HUES6 (cell line): ENCODE data around the gene COQ2.
"Not testable (repeated sequence)": the region's sequence is repeated elsewhere in the genome, so short reads cannot be mapped to it uniquely, and the experiment has no call there.

Experiments
- H3K27ac ChIP-seq: 2 replicates; pipeline ENCODE4 v1.7.0; 2013; ENCODE audit warnings: low read depth, mild to moderate bottlenecking, low read length, inconsistent platforms
- H3K27me3 ChIP-seq: 2 replicates; pipeline ENCODE4 v1.6.1; 2013; ENCODE audit warnings: low read length; ENCODE audit not compliant: control insufficient read depth, insufficient read depth
- H3K36me3 ChIP-seq: 2 replicates; pipeline ENCODE4 v1.6.1; 2013; ENCODE audit warnings: low read length; ENCODE audit not compliant: control insufficient read depth, insufficient read depth
- H3K4me1 ChIP-seq: 2 replicates; pipeline ENCODE4 v1.6.1; 2013; ENCODE audit warnings: low read length; ENCODE audit not compliant: control insufficient read depth, insufficient read depth
- H3K4me3 ChIP-seq: 2 replicates; pipeline ENCODE4 v1.5.1; 2013; ENCODE audit warnings: low read depth, low read length
- H3K9ac ChIP-seq: one replicate; pipeline ENCODE4 v1.6.1; 2013; ENCODE audit warnings: mild to moderate bottlenecking, low read length
- H3K9me3 ChIP-seq: 2 replicates; pipeline ENCODE4 v1.6.1; 2013; ENCODE audit warnings: low read depth, low read length; ENCODE audit not compliant: control insufficient read depth, insufficient read depth

COQ2 gene

DNA sequence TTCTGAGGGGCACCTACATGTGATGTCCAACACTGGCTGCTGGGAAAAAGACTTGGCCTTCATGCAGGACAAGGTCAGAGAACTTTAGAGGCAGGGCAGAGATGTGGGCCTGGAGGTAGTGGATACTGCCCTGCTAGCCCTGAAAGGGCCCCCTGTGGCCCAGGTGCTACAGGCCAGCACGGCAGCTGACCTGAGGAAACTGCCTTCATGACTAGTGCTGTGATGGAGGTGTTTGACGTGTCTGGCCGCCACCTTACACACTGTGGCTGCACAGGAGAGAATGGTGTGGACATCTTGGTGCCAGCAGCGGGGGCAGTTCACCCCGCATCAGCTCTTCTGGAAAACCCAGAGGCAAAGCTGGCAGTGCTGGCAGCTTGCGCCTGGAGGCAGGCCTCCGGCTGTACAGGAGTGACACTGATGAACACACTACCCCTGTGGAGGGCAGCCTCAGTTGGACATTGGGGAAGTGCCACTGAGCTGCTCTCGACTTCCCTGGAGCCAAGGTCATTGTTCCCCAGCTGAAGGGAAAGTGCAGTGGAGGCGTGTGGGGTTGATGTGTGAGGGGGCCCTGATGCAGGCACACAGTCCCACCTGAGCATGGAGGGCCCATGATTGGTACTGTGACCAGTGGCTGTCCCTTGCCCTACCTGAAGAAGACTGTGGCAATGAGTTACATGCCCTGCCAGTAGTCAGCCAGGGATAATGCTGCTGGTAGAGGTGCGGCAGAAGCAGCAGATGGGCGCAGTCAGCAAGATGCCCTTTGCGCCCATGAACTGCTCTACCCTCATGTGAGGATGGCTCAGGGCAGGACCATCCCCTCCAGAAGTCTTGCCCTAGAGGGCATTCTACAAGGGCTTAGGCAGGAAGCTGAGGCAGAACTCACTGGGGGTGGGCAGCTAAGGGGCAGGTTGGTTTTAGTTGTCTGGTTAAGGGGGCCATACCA lies 36.9 kb downstream of the COQ2 start:
- no peak overlapping the region for H3K27ac ChIP-seq
- no peak overlapping the region for H3K9ac ChIP-seq
- H3K36me3 ChIP-seq: no peaks in the 10 kb centered on the region
- H3K4me3 ChIP-seq: no peak overlapping the region
- peaks cover 13% of the 10 kb centered on the region for H3K4me1 ChIP-seq
- H3K9me3 ChIP-seq: no peaks in the 10 kb centered on the region
- no peaks in the 10 kb centered on the region for H3K27me3 ChIP-seq

GRCh38 chr4:83241132-83241531 lies 43.5 kb downstream of the COQ2 start:
- Histone ChIP-seq H3K27ac (no peak overlapping the region), H3K36me3 (no peaks in the 10 kb centered on the region), H3K9me3 (no peaks in the 10 kb centered on the region), H3K9ac (no peak overlapping the region), H3K4me3 (no peak overlapping the region), H3K27me3 (no peaks in the 10 kb centered on the region), H3K4me1 (no peaks in the 10 kb centered on the region; the same call in 1 of the 2 replicates)

DNA sequence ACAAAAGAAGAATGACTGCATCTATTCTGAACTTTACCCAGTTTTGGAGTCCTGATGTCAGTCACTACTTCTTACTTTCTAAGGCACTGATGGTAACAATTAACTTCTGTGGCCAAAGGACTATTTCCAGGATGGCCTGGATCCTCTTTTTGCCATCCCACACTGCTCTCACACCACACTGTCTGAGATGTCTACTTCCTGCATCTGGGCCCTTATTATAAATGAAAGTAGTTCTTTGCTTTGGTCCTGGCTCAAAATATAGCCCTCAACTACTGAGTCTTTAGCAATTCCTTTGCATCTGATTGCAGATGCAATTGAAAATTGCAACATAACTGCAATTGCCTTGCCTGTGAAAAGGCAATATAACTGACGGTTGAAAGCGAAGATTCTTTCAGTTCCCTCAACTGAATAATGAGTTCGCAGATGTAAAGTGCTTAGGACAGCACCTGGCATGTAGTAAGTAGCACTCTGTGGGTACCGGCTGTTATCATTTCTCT lies 44.2 kb downstream of the COQ2 start:
- Histone ChIP-seq H3K9me3 (no peaks in the 10 kb centered on the region), H3K9ac (no peak overlapping the region), H3K27ac (no peak overlapping the region), H3K27me3 (no peaks in the 10 kb centered on the region), H3K4me1 (no peaks in the 10 kb centered on the region; the same call in 1 of the 2 replicates), H3K4me3 (no peak overlapping the region), H3K36me3 (no peaks in the 10 kb centered on the region)

DNA sequence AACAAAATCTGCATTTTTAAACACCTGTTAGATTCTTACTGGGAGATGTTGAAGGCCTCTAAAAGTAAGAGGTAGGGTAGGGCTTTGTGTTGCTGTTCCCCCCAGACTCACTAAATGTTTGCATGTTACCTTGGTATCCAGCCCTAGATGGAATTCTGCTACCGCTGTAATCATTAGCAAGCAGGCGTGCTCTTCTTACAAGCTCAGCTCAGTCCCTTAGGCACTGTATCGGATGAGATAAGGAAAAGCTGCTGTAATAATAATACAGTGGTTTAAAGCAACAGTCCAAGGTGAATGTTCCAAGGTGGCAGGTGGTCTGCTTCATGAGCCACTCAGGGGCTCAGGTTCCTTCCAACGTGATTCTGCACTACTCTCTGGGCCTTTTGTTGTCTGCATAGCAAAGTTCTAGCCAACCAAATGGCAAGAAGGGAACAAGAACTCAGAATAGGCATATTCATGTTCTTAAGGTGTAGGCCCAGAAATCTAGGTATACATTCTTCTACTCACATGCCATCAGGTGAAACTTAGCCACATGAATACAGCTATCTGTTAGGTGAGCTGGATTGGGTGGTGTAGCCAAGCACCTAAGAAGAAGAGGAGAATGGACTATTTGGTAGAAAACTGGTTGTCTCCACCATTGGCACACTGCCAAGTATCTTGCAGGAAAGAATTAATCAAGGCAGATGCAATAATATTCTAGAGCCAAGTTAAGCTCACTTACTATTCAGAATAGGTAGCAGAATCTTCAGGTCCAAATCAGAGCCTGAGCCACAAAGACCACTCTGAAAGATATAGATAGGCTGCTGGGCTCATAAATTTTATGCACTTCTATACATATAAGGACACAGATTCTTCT lies 46.0 kb downstream of the COQ2 start:
- Histone ChIP-seq H3K36me3 (no peaks in the 10 kb centered on the region), H3K4me3 (no peak overlapping the region), H3K9ac (no peak overlapping the region), H3K27me3 (no peaks in the 10 kb centered on the region), H3K4me1 (peaks cover 5% of the 10 kb centered on the region; the same call in 1 of the 2 replicates), H3K27ac (no peak overlapping the region), H3K9me3 (no peaks in the 10 kb centered on the region)

DNA sequence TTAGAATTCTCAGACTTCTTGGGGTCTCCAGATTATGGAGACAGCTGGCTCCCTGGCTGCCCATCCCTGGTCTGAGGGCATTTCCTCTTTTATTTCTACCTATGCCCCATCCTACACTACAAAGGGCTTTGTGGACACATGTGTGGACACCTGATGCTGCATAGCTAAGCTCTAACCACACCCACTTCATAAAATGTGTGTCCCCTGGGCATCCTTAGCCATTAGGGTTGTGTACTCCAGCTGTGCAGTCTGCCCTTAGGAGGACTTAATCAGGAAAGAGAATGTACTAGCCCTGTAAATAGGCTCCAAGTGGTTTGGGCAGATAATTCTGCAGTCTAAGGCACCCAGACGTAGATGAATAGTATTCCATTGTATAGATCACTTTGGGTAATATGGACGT lies 47.0 kb downstream of the COQ2 start:
- H3K4me1 ChIP-seq: peaks cover 5% of the 10 kb centered on the region; the same call in 1 of the 2 replicates
- no peak overlapping the region for H3K4me3 ChIP-seq
- H3K36me3 ChIP-seq: no peaks in the 10 kb centered on the region
- H3K27ac ChIP-seq: no peak overlapping the region
- H3K9me3 ChIP-seq: no peaks in the 10 kb centered on the region
- H3K9ac ChIP-seq: no peak overlapping the region
- H3K27me3 ChIP-seq: no peaks in the 10 kb centered on the region

DNA sequence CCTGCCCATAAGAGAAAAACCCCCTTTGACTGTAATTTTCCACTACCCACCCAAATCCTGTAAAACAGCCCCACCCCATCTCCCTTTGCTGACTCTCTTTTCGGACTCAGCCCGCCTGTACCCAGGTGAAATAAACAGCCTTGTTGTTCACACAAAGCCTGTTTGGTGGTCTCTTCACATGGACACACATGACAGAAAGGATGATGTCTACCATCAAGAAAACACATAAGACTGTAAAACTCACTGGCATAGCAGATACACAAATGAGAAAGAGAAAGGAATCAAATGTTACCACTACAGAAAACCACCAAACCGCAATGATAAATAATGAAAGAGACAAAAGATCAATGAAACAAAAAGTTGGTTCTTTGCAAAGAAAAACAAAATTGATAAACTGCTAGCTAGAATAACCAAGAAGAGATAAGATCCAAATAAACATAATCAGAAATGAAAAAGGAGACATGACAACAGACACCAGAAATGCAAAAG lies 48.9 kb downstream of the COQ2 start:
- H3K27ac ChIP-seq, H3K27me3 ChIP-seq, H3K4me3 ChIP-seq, H3K9ac ChIP-seq, H3K36me3 ChIP-seq, H3K9me3 ChIP-seq, H3K4me1 ChIP-seq: not testable (repeated sequence)

DNA sequence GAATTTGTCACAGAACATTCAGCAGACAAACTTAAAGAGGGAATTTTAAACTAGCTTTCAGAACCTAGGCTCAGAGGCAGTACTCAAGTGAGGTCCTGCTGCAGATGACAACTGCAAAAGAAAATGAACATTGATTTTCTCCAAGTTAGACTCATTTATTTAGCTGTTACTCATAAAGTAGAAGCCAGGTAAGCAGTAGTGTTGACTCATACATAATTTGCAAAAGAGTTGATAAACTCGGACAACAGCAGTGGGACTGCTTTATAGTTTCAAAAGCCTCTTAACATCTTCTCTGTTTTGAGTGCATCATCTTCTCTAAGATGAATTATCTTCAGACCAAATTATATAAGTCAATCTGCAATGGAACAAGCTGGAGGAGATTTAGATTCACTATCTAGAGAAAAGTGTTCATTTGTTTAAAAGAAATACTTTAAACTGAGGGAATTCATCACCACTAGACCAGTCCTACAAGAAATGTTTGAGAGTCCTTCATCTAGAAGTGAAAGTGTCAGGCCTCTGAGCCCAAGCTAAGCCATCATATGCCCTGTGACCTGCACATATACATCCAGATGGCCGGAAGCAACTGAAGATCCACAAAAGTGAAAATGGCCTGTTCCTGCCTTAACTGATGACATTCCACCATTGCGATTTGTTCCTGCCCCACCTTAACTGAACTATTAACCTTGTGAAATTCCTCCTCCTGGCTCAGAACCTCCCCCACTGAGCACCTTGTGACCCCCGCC lies 49.5 kb downstream of the COQ2 start:
- no peaks in the 10 kb centered on the region for H3K36me3 ChIP-seq
- H3K27me3 ChIP-seq: no peaks in the 10 kb centered on the region
- H3K9ac ChIP-seq: peak overlapping the region; percentile 25
- H3K4me3 ChIP-seq: no peak overlapping the region
- no peak overlapping the region; the same call in 1 of the 2 replicates for H3K27ac ChIP-seq
- peaks cover 5% of the 10 kb centered on the region; the same call in 1 of the 2 replicates for H3K4me1 ChIP-seq
- no peaks in the 10 kb centered on the region for H3K9me3 ChIP-seq

- not testable (repeated sequence) for H3K4me3 ChIP-seq, H3K9ac ChIP-seq, H3K4me1 ChIP-seq, H3K9me3 ChIP-seq, H3K36me3 ChIP-seq, H3K27me3 ChIP-seq, H3K27ac ChIP-seq
Observed at GRCh38 chr4:83234387-83234786, 50.2 kb downstream of the COQ2 start.

DNA sequence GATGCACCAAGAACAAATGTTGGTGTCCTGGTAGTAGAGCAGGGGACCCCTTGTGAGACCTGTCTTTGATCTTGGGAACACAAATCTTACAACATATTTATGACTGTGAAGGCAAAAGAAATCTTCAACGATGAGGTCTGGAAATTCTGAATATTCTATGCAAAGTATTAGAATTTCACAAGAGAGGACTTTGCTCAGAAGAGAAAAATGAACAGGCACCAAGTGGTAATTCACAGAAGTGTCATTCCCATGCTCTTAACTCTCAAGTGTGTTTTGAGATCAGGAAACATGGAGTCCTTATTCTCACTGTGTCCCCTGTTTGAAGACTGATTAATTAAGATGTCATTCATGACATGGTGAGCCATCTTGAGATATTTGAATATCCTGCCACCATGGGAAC lies 52.5 kb downstream of the COQ2 start:
- H3K9me3 ChIP-seq: no peaks in the 10 kb centered on the region
- H3K4me1 ChIP-seq: peaks cover 5% of the 10 kb centered on the region; the same call in 1 of the 2 replicates
- H3K9ac ChIP-seq: no peak overlapping the region
- no peak overlapping the region for H3K4me3 ChIP-seq
- no peaks in the 10 kb centered on the region for H3K27me3 ChIP-seq
- no peaks in the 10 kb centered on the region for H3K36me3 ChIP-seq
- H3K27ac ChIP-seq: no peak overlapping the region

GRCh38 chr4:83231620-83232076 lies 53.0 kb downstream of the COQ2 start:
- Histone ChIP-seq H3K9ac (no peak overlapping the region), H3K4me3 (no peak overlapping the region), H3K36me3 (no peaks in the 10 kb centered on the region), H3K27ac (no peak overlapping the region), H3K27me3 (no peaks in the 10 kb centered on the region), H3K4me1 (peaks cover 5% of the 10 kb centered on the region; the same call in 1 of the 2 replicates), H3K9me3 (no peaks in the 10 kb centered on the region)
